Naive thymus-derived CD8-positive, alpha-beta T cell (primary cell): ENCODE measurements around the gene LDB1. TPM values are rescaled to one million over a fixed set of nuclear protein-coding genes. Genes with fewer than 3 reads are reported as not detected.
A peak's percentile ranks its signal among the peaks of the same experiment; 100 is the strongest.

Source experiments
- ATAC-seq, 2 donors: fragments of 150-1000 bp; cut with Tn5 transposase in 1 of 2; sonication (Bioruptor Pico), chemical (Tn5 transposase) in 1 of 2; 1 replicate in 1 of 2; 2 replicates in 1 of 2; pipeline ENCODE4 v1.10.0; 2021; ENCODE audit warnings: mild to moderate bottlenecking in 2 of 2, moderate library complexity in 2 of 2
- POLR2A ChIA-PET: fragments of 350-600 bp; sonication (Branson Sonifier 250); formaldehyde crosslinking; loops from one replicate; lab custom pipeline; 2021; ENCODE audit warnings: antibody characterized with exemption; lab: Charles Lee
- DNase-seq, 10 donors: peaks; one replicate each; pipeline versions ENCODE4 v3.0.0 to v3.0.0-alpha.2; 2020 to 2022
- H3K27ac Mint-ChIP-seq, 10 donors: one replicate each; pipeline ENCODE4 v1.8.0; 2020 to 2022; ENCODE audit warnings: mild to moderate bottlenecking in 10 of 10, mixed read lengths in 10 of 10, moderate library complexity in 4 of 10, inconsistent platforms in 1 of 10
- H3K27me3 Mint-ChIP-seq, 5 donors: one replicate each; pipeline ENCODE4 v1.8.0; 2021 to 2022; ENCODE audit warnings: mixed read lengths in 5 of 5
- H3K36me3 Mint-ChIP-seq, 3 donors: one replicate each; pipeline ENCODE4 v1.8.0; 2020 to 2022; ENCODE audit warnings: mixed read lengths in 3 of 3, mild to moderate bottlenecking in 2 of 3, inconsistent platforms in 1 of 3
- H3K4me1 Mint-ChIP-seq, 4 donors: one replicate each; pipeline ENCODE4 v1.8.0; 2021 to 2022; ENCODE audit warnings: mixed read lengths in 4 of 4
- H3K4me3 Mint-ChIP-seq, 10 donors: one replicate each; pipeline ENCODE4 v1.8.0; 2020 to 2022; ENCODE audit warnings: mild to moderate bottlenecking in 10 of 10, mixed read lengths in 10 of 10, moderate library complexity in 6 of 10, inconsistent platforms in 1 of 10
- H3K9me3 Mint-ChIP-seq, 9 donors: one replicate each; pipeline ENCODE4 v1.8.0; 2020 to 2022; ENCODE audit warnings: mixed read lengths in 9 of 9, mild to moderate bottlenecking in 3 of 9, inconsistent platforms in 1 of 9, moderate library complexity in 1 of 9
- polyA plus RNA-seq, 3 donors: library from polyadenylated mRNA; unstranded; fragments of 300-500 nt; fragmentation: Illumina TruSeq; gene quantifications; one replicate each; pipeline ENCODE4 v1.2.3, GENCODE V29; 2021
- total RNA-seq, 8 experiments: library from RNA in 2 of 8; stranded (reverse) in 2 of 8; gene quantifications; one replicate each; pipeline ENCODE4 v1.2.3 and lab custom pipeline; 2021 to 2026

LDB1 gene
- total and polyA plus RNA-seq, 5 experiments from 2014 or later: 29.2 to 156 (median 45.1) TPM

DNA sequence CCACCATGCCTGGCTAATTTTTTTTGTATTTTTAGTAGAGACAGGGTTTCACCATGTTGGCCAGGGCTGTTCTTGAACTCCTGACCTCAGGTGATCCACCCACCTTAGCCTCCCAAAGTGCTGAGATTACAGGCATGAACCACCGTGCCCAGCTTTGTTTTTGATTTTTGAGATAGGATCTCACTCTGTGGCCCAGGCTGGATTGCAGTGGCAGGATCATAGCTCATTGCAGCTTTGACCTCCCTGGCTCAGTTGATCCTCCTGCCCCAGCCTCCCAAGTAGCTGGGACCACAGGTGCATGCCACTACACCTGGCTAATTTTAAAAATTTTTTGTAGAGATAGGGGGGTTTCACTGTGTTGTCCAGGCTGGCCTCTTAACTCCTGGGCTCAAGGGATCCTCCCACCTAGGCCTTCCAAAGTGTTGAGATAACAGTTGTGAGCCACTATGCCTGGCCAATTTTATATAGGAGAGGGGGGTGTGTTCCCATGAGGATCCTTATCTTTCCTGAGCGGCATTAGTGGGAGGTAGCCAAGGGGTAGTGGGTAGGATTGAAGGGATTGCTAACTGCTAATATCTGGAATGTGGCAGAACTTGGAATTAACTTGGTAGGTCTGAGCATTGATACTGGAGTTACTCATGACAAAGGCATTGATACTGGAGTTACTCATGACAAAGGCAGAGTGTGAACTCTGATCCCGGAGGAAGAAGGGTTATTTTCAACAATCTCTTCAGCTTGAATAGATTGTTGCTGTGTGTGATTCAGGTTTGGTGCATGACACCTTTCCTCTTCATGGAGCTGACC lies 31.0 kb upstream of the LDB1 start:
- no peak for DNase-seq

GRCh38 chr10:102148275-102148674 lies 28.1 kb upstream of the LDB1 start:
- no peak for ATAC-seq
- Mint-ChIP-seq H3K9me3 (no peaks in the 10 kb centered on the region), H3K27ac (peak overlapping the region in 7 of 10 donors; percentile 22 to 85 (median 45)), H3K27me3 (no peaks in the 10 kb centered on the region), H3K4me1 (peaks cover 16 to 26% (median 23%) of the 10 kb centered on the region in 4 donors), H3K4me3 (no peak overlapping the region), H3K36me3 (peaks cover 0 to 63% (median 15%) of the 10 kb centered on the region in 3 donors)
- POLR2A ChIA-PET: interaction anchor here (0.9 to 1.0 kb wide), 2 partner anchors 11 to 16 kb away, joined by 5 read pairs; partner anchors contain the start of gene PPRC1
- DNase-seq: no peak

More for the DNA sequence above, 31.0 kb upstream of the LDB1 start:
- H3K27ac Mint-ChIP-seq: peak overlapping the region; percentile 89 to 99 (median 96)
- peaks cover 27 to 44% (median 42%) of the 10 kb centered on the region in 4 donors for H3K4me1 Mint-ChIP-seq
- no peaks in the 10 kb centered on the region for H3K9me3 Mint-ChIP-seq
- H3K4me3 Mint-ChIP-seq: peak overlapping the region; percentile 51 to 98 (median 96)
- POLR2A ChIA-PET: interaction anchor here (0.9 to 2.4 kb wide), 9 partner anchors 12 to 333 kb away, joined by 3 to 11 read pairs (median 6); partner anchors contain the start of genes LDB1, OGA and PPRC1
- H3K27me3 Mint-ChIP-seq: no peaks in the 10 kb centered on the region
- no peak for ATAC-seq
- peaks cover 0 to 62% (median 8%) of the 10 kb centered on the region in 3 donors for H3K36me3 Mint-ChIP-seq

- H3K4me1 Mint-ChIP-seq: peaks cover 8 to 22% (median 16%) of the 10 kb centered on the region in 4 donors
- no peak overlapping the region for H3K4me3 Mint-ChIP-seq
- H3K27me3 Mint-ChIP-seq: no peaks in the 10 kb centered on the region
- POLR2A ChIA-PET: interaction anchor here (1.0 kb wide), 1 partner anchor 15 kb away, joined by 5 read pairs; the partner anchor contains the start of gene PPRC1
- H3K27ac Mint-ChIP-seq: peak overlapping the region in 3 of 10 donors; percentile 15 to 49 (median 46)
- no peaks in the 10 kb centered on the region for H3K9me3 Mint-ChIP-seq
- ATAC-seq (no peak), DNase-seq (no peak)
- peaks cover 0 to 68% (median 15%) of the 10 kb centered on the region in 3 donors for H3K36me3 Mint-ChIP-seq
Observed at GRCh38 chr10:102147561-102147960, 27.4 kb upstream of the LDB1 start.

- POLR2A ChIA-PET: interaction anchor here (0.6 to 1.0 kb wide), 3 partner anchors 12 to 70 kb away, joined by 3 to 5 read pairs (median 3); partner anchors contain the start of gene PPRC1
- Mint-ChIP-seq H3K9me3 (no peaks in the 10 kb centered on the region), H3K36me3 (peaks cover 0 to 72% (median 15%) of the 10 kb centered on the region in 3 donors), H3K27me3 (no peaks in the 10 kb centered on the region), H3K4me1 (peaks cover 8 to 20% (median 12%) of the 10 kb centered on the region in 4 donors), H3K27ac (peak overlapping the region in 3 of 10 donors; percentile 10 to 64 (median 14)), H3K4me3 (no peak overlapping the region)
- DNase-seq (no peak), ATAC-seq (no peak)
Observed at GRCh38 chr10:102146971-102147428, 26.8 kb upstream of the LDB1 start.

GRCh38 chr10:102141583-102142107 lies 21.5 kb upstream of the LDB1 start:
- Mint-ChIP-seq H3K4me1 (peaks cover 8 to 27% (median 16%) of the 10 kb centered on the region in 4 donors), H3K36me3 (peaks cover 0 to 80% (median 12%) of the 10 kb centered on the region in 3 donors), H3K27me3 (no peaks in the 10 kb centered on the region), H3K27ac (peak overlapping the region in 2 of 10 donors; percentile 56 to 87), H3K9me3 (no peaks in the 10 kb centered on the region), H3K4me3 (no peak overlapping the region)
- no peak for DNase-seq
- no peak for ATAC-seq
- POLR2A ChIA-PET: no interaction called here

DNA sequence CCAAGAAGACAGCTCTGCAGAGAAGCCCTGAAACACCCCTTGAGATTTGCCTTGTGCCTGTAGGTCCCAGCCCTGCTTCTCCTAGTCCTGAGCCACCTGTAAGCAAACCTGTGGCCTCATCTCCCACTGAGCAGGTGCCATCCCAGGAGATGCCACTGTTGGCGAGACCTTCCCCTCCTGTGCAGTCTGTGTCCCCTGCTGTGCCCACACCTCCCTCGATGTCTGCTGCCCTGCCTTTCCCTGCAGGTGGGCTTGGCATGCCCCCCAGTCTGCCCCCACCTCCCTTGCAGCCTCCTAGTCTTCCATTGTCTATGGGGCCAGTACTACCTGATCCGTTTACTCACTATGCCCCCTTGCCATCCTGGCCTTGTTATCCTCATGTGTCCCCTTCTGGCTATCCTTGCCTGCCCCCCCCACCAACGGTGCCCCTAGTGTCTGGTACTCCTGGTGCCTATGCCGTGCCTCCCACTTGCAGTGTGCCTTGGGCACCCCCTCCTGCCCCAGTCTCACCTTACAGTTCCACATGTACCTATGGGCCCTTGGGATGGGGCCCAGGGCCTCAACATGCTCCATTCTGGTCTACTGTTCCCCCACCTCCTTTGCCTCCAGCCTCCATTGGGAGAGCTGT lies 20.9 kb upstream of the LDB1 start:
- Mint-ChIP-seq H3K9me3 (no peaks in the 10 kb centered on the region), H3K4me1 (peaks cover 11 to 30% (median 18%) of the 10 kb centered on the region in 4 donors), H3K27ac (peak overlapping the region in 3 of 10 donors; percentile 3 to 87 (median 56)), H3K27me3 (no peaks in the 10 kb centered on the region), H3K4me3 (no peak overlapping the region), H3K36me3 (peaks cover 0 to 76% (median 12%) of the 10 kb centered on the region in 3 donors)
- ATAC-seq: no peak
- DNase-seq: no peak
- POLR2A ChIA-PET: no interaction called here

DNA sequence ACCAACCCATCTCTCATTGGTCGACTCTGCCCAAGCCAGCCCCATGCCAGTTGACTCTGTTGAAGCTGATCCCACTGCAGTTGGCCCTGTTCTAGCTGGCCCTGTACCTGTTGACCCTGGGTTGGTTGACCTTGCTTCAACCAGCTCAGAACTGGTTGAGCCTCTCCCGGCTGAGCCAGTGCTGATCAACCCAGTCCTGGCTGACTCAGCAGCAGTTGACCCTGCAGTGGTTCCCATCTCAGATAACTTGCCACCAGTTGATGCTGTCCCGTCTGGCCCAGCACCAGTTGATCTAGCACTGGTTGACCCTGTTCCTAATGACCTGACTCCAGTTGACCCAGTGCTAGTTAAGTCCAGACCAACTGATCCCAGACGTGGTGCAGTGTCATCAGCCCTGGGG lies 20.1 kb upstream of the LDB1 start:
- H3K27ac Mint-ChIP-seq: peak overlapping the region in 1 of 10 donors; percentile 22
- H3K27me3 Mint-ChIP-seq: no peaks in the 10 kb centered on the region
- ATAC-seq (no peak), DNase-seq (no peak)
- H3K9me3 Mint-ChIP-seq: no peaks in the 10 kb centered on the region
- peaks cover 17 to 38% (median 24%) of the 10 kb centered on the region in 4 donors for H3K4me1 Mint-ChIP-seq
- POLR2A ChIA-PET: interaction anchor here (1.1 kb wide), 1 partner anchor 12 kb away, joined by 3 read pairs; the partner anchor contains the start of gene NOLC1
- H3K4me3 Mint-ChIP-seq: no peak overlapping the region
- peaks cover 0 to 71% (median 12%) of the 10 kb centered on the region in 3 donors for H3K36me3 Mint-ChIP-seq

- DNase-seq (no peak), ATAC-seq (no peak)
- POLR2A ChIA-PET: interaction anchor here (1.1 kb wide), 1 partner anchor 12 kb away, joined by 3 read pairs; the partner anchor contains the start of gene NOLC1
- Mint-ChIP-seq H3K27me3 (no peaks in the 10 kb centered on the region), H3K36me3 (peaks cover 0 to 65% (median 10%) of the 10 kb centered on the region in 3 donors), H3K27ac (peak overlapping the region in 3 of 10 donors; percentile 37 to 43 (median 39)), H3K4me1 (peaks cover 24 to 46% (median 30%) of the 10 kb centered on the region in 4 donors), H3K4me3 (no peak overlapping the region), H3K9me3 (no peaks in the 10 kb centered on the region)
Observed at GRCh38 chr10:102139281-102140110, 19.3 kb upstream of the LDB1 start.

DNA sequence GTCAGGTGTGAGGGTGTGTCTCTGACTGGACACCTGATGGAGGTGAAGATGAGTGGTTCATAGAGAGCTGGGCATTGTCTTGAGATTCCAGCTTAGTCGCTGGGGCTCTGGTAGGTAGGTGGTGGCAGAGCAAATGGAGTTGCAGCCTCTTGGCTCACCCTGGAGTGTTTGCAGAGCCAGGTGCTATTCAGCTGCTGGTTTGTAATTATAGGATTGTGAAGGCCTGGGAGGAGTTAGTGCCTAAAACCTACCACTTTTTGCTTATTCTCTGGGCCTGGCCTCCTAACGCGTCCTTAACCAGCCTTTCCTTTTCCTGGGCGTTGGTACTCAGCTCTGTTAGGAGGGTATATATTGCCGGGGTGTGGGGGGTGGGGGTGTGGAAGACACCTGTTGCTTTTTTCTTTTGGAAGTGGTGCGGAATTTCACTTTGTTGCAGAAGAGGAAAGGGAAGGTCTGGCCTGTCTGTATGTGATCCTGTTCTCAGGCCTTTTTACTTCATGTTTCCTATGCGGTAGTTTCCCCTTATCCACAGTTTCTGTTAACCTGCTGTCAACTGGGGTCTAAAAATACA lies 15.9 kb upstream of the LDB1 start:
- H3K27ac Mint-ChIP-seq: peak overlapping the region in 4 of 10 donors; percentile 45 to 61 (median 56)
- H3K4me3 Mint-ChIP-seq: peak overlapping the region in 5 of 10 donors; percentile 3 to 58 (median 5)
- POLR2A ChIA-PET: interaction anchor here (0.6 to 1.7 kb wide), 3 partner anchors 16 to 64 kb away, joined by 3 to 5 read pairs (median 5); partner anchors contain the start of gene LDB1
- peaks cover 34 to 66% (median 44%) of the 10 kb centered on the region in 4 donors for H3K4me1 Mint-ChIP-seq
- H3K36me3 Mint-ChIP-seq: peaks cover 0 to 37% (median 3%) of the 10 kb centered on the region in 3 donors
- no peaks in the 10 kb centered on the region for H3K27me3 Mint-ChIP-seq
- ATAC-seq: no peak
- no peak for DNase-seq
- H3K9me3 Mint-ChIP-seq: no peaks in the 10 kb centered on the region

DNA sequence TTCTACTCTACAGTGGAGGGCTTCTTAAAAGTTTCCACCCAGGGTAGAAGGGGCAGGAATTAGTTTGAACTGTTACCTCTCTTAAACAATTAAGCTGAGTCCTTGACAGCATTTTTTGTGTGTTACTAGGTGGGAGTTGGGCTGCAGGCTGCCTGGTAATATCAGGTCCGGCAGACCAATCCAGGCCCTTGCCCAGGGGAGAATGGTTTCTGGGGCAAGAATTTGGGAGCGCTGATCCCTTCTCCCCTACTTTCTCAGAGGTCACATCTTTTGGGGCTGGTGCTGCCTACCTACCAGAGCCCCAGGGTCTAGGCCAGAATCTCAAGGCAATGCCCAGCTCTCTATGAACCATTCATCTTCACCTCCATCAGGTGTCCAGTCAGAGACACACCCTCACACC lies 14.2 kb upstream of the LDB1 start:
- no peak for ATAC-seq

More for the DNA sequence above, 14.2 kb upstream of the LDB1 start:
- Mint-ChIP-seq H3K27me3 (no peaks in the 10 kb centered on the region), H3K27ac (peak overlapping the region; percentile 79 to 96 (median 90)), H3K4me3 (peak overlapping the region; percentile 96 to 100 (median 99)), H3K9me3 (no peaks in the 10 kb centered on the region), H3K36me3 (peaks cover 0 to 20% (median 1%) of the 10 kb centered on the region in 3 donors), H3K4me1 (peaks cover 30 to 57% (median 44%) of the 10 kb centered on the region in 4 donors)
- no peak for DNase-seq
- POLR2A ChIA-PET: interaction anchor here (0.6 to 1.9 kb wide), 3 partner anchors 12 to 18 kb away, joined by 3 to 9 read pairs (median 3); partner anchors contain the start of gene NOLC1
